Activated CD8-positive, alpha-beta memory T cell treated with anti-CD3 and anti-CD28 coated beads for 36 hours (primary cell): ENCODE data around the gene CCDC174. TPM values are rescaled to one million over a fixed set of nuclear protein-coding genes. Genes with fewer than 3 reads are reported as not detected.

Source experiments
- CTCF ChIA-PET: fragments of 350-600 bp; sonication (Branson Sonifier 250); formaldehyde crosslinking; loops from one replicate; lab custom pipeline; 2021; ENCODE audit warnings: antibody characterized with exemption; lab: Charles Lee
- POLR2A ChIA-PET: fragments of 350-600 bp; sonication (Branson Sonifier 250); formaldehyde crosslinking; loops from one replicate; lab custom pipeline; 2021; ENCODE audit warnings: antibody characterized with exemption; lab: Charles Lee
- total RNA-seq, 2 experiments: library from RNA; stranded (reverse); gene quantifications; one replicate each; pipeline ENCODE4 v1.2.3, GENCODE V29; 2021

Gene CCDC174
- total RNA-seq, 2 experiments from 2014 or later = 12.6 to 15.3 TPM

- POLR2A ChIA-PET = no interaction called here
- CTCF ChIA-PET = no interaction called here
Measured at GRCh38 chr3:14623569-14624051, 28.0 kb upstream of the CCDC174 start.

- ChIA-PET CTCF (no interaction called here), POLR2A (no interaction called here)
Measured at GRCh38 chr3:14624498-14624897, 27.1 kb upstream of the CCDC174 start.

- CTCF ChIA-PET = no interaction called here
- POLR2A ChIA-PET = no interaction called here
Measured at GRCh38 chr3:14625443-14625842, 26.1 kb upstream of the CCDC174 start.

GRCh38 chr3:14627815-14628214, 23.7 kb upstream of the CCDC174 start:
- CTCF ChIA-PET = no interaction called here
- POLR2A ChIA-PET = no interaction called here

GRCh38 chr3:14628406-14628805, 23.2 kb upstream of the CCDC174 start:
- ChIA-PET POLR2A (no interaction called here), CTCF (no interaction called here)

GRCh38 chr3:14630404-14631100, 21.0 kb upstream of the CCDC174 start:
- CTCF ChIA-PET = no interaction called here
- POLR2A ChIA-PET = no interaction called here

- POLR2A ChIA-PET = no interaction called here
- CTCF ChIA-PET = interaction anchor here (1.3 kb wide), 1 partner anchor 290 kb away, joined by 6 read pairs; no protein-coding TSS in a partner anchor
Measured at GRCh38 chr3:14631101-14631497, 20.5 kb upstream of the CCDC174 start.

GRCh38 chr3:14631687-14632441, 19.7 kb upstream of the CCDC174 start:
- ChIA-PET CTCF (interaction anchor here (0.6 to 1.3 kb wide), 2 partner anchors 270 to 289 kb away, joined by 4 to 6 read pairs; no protein-coding TSS in a partner anchor), POLR2A (no interaction called here)

- POLR2A ChIA-PET = no interaction called here
- CTCF ChIA-PET = interaction anchor here (0.6 to 1.3 kb wide), 2 partner anchors 269 to 288 kb away, joined by 4 to 6 read pairs; no protein-coding TSS in a partner anchor
Measured at GRCh38 chr3:14632442-14632930, 19.1 kb upstream of the CCDC174 start.

- CTCF ChIA-PET = no interaction called here
- POLR2A ChIA-PET = no interaction called here
Measured at GRCh38 chr3:14633417-14633816, 18.1 kb upstream of the CCDC174 start.

- CTCF ChIA-PET = interaction anchor here (1.0 kb wide), 1 partner anchor 287 kb away, joined by 3 read pairs; no protein-coding TSS in a partner anchor
- POLR2A ChIA-PET = no interaction called here
Measured at GRCh38 chr3:14633819-14634424, 17.6 kb upstream of the CCDC174 start.

GRCh38 chr3:14634763-14635400, 16.7 kb upstream of the CCDC174 start:
- ChIA-PET CTCF (interaction anchor here (1.0 kb wide), 1 partner anchor 286 kb away, joined by 3 read pairs; no protein-coding TSS in a partner anchor), POLR2A (no interaction called here)

- POLR2A ChIA-PET = no interaction called here
- CTCF ChIA-PET = no interaction called here
Measured at GRCh38 chr3:14636496-14637087, 15.0 kb upstream of the CCDC174 start.

GRCh38 chr3:14640157-14640562, 11.4 kb upstream of the CCDC174 start:
- POLR2A ChIA-PET = no interaction called here
- CTCF ChIA-PET = interaction anchor here (0.6 kb wide), 1 partner anchor 995 kb away, joined by 3 read pairs; no protein-coding TSS in a partner anchor

GRCh38 chr3:14640734-14641133, 10.8 kb upstream of the CCDC174 start:
- ChIA-PET POLR2A (no interaction called here), CTCF (no interaction called here)

GRCh38 chr3:14641346-14641745, 10.2 kb upstream of the CCDC174 start:
- ChIA-PET CTCF (no interaction called here), POLR2A (no interaction called here)

- ChIA-PET POLR2A (no interaction called here), CTCF (no interaction called here)
Measured at GRCh38 chr3:14645453-14645852, 6.1 kb upstream of the CCDC174 start.

GRCh38 chr3:14646131-14646573, 5.4 kb upstream of the CCDC174 start:
- CTCF ChIA-PET = no interaction called here

More at GRCh38 chr3:14646131-14646573, 5.4 kb upstream of the CCDC174 start:
- POLR2A ChIA-PET = no interaction called here
